Neural cell (in vitro differentiated cells): ENCODE measurements around the gene CEP72.

Experiments
- EP300 ChIP-seq: fragments of 450-650 bp; conservative IDR thresholded peaks from 2 replicates; pipeline ENCODE4 v1.6.1; 2014; ENCODE audit warnings: antibody characterized with exemption, mild to moderate bottlenecking, moderate library complexity; ENCODE audit not compliant: poor library complexity, severe bottlenecking
- EZH2 ChIP-seq: fragments of 200-600, 300-800 bp; shearing (Covaris generic), sonication (generic); IDR thresholded peaks from 2 replicates; pipeline ENCODE4 v1.6.1; 2014; ENCODE audit warnings: antibody characterized with exemption, low read length, borderline replicate concordance, mild to moderate bottlenecking; ENCODE audit not compliant: insufficient read depth, poor library complexity, severe bottlenecking
- POLR2AphosphoS5 ChIP-seq: IDR thresholded peaks from 2 replicates; pipeline ENCODE4 v1.6.1; 2012
- SMC3 ChIP-seq: fragments of 450-650 bp; conservative IDR thresholded peaks from 2 replicates; pipeline ENCODE4 v1.6.1; 2014; ENCODE audit warnings: antibody characterized with exemption, mild to moderate bottlenecking, moderate library complexity; ENCODE audit not compliant: poor library complexity
- TF ChIP-seq, protein P1 (sequence below): fragments of 450-650 bp; IDR thresholded peaks from 2 replicates; pipeline ENCODE4 v1.5.1; 2014; ENCODE audit warnings: antibody characterized with exemption, mild to moderate bottlenecking, moderate library complexity; ENCODE audit not compliant: poor library complexity, severe bottlenecking
- TF ChIP-seq, protein P2 (sequence below): IDR thresholded peaks from 2 replicates; pipeline ENCODE4 v1.6.1; 2012; ENCODE audit warnings: borderline replicate concordance

DNA sequence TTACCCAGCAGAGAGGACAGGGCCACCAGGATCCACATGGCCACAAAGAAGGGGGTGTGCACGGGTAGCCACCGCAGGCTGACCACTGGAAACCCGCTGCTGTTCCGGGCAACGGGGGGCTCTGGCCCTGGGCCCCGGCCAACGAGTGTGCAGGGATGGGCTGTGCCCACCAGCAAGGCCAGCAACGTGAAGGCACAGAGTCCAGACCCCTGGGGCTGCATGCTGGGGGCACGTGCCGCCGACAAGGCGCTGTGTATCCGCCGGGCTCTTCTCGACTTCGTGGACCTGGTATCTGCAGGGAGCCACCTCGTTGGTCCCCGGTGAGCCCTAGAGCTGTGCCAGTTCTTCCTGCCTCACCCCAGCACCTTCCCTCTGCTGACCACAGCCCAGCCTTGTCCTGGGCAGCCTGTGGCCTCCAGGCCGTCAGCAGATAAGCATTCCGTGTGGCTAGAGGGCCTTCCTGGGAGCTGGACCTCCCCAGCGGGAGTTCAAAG is 42.2 kb upstream of the CEP72 start:
- TF ChIP-seq, protein P1, sequence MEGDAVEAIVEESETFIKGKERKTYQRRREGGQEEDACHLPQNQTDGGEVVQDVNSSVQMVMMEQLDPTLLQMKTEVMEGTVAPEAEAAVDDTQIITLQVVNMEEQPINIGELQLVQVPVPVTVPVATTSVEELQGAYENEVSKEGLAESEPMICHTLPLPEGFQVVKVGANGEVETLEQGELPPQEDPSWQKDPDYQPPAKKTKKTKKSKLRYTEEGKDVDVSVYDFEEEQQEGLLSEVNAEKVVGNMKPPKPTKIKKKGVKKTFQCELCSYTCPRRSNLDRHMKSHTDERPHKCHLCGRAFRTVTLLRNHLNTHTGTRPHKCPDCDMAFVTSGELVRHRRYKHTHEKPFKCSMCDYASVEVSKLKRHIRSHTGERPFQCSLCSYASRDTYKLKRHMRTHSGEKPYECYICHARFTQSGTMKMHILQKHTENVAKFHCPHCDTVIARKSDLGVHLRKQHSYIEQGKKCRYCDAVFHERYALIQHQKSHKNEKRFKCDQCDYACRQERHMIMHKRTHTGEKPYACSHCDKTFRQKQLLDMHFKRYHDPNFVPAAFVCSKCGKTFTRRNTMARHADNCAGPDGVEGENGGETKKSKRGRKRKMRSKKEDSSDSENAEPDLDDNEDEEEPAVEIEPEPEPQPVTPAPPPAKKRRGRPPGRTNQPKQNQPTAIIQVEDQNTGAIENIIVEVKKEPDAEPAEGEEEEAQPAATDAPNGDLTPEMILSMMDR: no peak
- no peak for TF ChIP-seq SMC3
- TF ChIP-seq EZH2: no peak
- TF ChIP-seq POLR2AphosphoS5: no peak
- TF ChIP-seq, protein P2, sequence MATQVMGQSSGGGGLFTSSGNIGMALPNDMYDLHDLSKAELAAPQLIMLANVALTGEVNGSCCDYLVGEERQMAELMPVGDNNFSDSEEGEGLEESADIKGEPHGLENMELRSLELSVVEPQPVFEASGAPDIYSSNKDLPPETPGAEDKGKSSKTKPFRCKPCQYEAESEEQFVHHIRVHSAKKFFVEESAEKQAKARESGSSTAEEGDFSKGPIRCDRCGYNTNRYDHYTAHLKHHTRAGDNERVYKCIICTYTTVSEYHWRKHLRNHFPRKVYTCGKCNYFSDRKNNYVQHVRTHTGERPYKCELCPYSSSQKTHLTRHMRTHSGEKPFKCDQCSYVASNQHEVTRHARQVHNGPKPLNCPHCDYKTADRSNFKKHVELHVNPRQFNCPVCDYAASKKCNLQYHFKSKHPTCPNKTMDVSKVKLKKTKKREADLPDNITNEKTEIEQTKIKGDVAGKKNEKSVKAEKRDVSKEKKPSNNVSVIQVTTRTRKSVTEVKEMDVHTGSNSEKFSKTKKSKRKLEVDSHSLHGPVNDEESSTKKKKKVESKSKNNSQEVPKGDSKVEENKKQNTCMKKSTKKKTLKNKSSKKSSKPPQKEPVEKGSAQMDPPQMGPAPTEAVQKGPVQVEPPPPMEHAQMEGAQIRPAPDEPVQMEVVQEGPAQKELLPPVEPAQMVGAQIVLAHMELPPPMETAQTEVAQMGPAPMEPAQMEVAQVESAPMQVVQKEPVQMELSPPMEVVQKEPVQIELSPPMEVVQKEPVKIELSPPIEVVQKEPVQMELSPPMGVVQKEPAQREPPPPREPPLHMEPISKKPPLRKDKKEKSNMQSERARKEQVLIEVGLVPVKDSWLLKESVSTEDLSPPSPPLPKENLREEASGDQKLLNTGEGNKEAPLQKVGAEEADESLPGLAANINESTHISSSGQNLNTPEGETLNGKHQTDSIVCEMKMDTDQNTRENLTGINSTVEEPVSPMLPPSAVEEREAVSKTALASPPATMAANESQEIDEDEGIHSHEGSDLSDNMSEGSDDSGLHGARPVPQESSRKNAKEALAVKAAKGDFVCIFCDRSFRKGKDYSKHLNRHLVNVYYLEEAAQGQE: no peak
- TF ChIP-seq EP300: no peak
